ENCODE measurements around the gene TNIP1.

TNIP1 gene

DNA sequence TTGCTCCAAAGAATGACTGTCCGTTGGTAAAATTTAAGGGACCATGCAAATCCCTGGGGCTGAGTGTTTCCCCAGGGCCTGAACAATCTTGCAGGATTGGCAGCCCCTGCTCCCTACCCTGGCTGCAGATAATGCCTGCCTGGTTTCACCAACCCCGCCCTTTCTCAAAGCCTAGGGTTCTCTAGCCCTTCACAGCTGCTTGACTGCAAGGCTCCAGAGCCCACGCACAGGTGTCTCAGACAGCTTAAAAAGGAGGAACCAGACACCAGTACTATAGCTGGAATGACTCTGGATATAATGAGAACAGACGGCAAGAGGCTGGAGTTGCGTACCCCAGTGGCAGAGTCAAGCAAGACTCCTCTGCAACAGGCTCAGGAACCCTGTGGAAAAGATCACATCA is 25.2 kb upstream of the TNIP1 start:
- no peak overlapping the region for H3K4me3 ChIP-seq (replicated peaks; ENCODE audit: low read depth, low read length)
- no peak for DNase-seq (ENCODE audit: low read depth)
- TF ChIP-seq, protein P1, sequence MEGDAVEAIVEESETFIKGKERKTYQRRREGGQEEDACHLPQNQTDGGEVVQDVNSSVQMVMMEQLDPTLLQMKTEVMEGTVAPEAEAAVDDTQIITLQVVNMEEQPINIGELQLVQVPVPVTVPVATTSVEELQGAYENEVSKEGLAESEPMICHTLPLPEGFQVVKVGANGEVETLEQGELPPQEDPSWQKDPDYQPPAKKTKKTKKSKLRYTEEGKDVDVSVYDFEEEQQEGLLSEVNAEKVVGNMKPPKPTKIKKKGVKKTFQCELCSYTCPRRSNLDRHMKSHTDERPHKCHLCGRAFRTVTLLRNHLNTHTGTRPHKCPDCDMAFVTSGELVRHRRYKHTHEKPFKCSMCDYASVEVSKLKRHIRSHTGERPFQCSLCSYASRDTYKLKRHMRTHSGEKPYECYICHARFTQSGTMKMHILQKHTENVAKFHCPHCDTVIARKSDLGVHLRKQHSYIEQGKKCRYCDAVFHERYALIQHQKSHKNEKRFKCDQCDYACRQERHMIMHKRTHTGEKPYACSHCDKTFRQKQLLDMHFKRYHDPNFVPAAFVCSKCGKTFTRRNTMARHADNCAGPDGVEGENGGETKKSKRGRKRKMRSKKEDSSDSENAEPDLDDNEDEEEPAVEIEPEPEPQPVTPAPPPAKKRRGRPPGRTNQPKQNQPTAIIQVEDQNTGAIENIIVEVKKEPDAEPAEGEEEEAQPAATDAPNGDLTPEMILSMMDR (IDR thresholded peaks at IDR 0.05; ENCODE audit: low read length, missing control alignments) = no peak

DNA sequence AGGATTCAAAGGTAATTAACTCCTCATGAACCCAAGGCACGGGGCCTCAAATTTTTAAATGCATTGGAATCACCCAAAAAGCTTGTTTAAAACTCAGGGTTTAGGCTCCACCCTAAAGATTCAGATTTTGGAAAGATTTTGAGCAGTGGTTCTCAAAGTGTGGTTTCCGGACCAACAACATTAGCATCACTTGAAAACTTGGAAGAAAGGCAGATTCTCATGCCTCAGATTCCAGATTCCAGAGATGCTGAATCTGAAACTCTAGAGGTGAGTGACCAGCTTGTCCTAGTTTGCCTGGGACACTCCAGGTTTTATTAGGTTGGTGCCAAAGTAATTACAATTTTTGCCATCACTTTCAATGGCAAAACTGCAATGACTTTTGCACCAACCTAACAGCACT is 24.7 kb upstream of the TNIP1 start:
- TF ChIP-seq, protein P1 (IDR thresholded peaks at IDR 0.05; ENCODE audit: low read length, missing control alignments) = no peak
- no peak overlapping the region for H3K4me3 ChIP-seq (replicated peaks; ENCODE audit: low read depth, low read length)
- DNase-seq (ENCODE audit: low read depth) = no peak

DNA sequence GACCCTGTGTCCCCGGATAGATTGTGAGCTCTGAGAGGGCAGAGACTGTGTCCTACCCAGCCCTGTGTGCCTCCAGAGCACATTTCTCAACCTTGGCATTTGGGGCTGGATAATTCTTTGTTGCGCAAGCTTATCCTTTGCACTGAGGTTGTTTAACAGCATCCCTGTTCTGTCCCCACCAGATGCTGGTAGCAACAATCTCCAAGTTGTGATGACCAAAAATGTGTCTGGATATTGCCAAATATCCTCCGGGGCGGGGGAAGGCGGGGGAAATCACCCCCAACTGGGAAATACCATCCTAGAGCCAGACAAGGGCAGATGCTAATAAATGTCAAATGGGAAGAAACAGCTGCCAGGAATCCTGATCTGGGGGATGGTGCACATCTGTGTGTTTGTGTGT is 24.0 kb upstream of the TNIP1 start:
- TF ChIP-seq, protein P1 (IDR thresholded peaks at IDR 0.05; ENCODE audit: low read length, missing control alignments) = no peak
- peak; percentile 60 for DNase-seq (ENCODE audit: low read depth)
- no peak overlapping the region for H3K4me3 ChIP-seq (replicated peaks; ENCODE audit: low read depth, low read length)

DNA sequence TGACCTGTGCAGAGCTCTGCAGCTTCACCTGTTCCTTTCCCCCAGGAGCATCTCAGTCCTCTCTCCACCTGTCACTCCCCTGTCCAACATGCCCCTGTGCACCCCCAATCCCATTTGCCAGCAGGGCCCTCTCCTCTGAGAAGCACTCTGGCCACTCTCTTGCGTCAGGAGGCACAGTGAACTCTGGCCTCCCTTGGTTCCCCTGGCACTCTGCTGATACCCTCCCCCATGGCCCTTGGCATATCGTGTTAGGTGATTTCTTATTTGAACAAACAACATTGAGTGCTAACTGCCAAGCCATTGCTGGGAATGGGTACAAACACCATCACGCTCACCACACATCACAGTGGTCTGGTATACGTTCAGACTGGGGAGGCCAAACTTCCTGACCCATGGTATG is 20.9 kb upstream of the TNIP1 start:
- TF ChIP-seq, protein P1 (IDR thresholded peaks at IDR 0.05; ENCODE audit: low read length, missing control alignments) = no peak
- DNase-seq (ENCODE audit: low read depth) = no peak
- no peak overlapping the region for H3K4me3 ChIP-seq (replicated peaks; ENCODE audit: low read depth, low read length)

DNA sequence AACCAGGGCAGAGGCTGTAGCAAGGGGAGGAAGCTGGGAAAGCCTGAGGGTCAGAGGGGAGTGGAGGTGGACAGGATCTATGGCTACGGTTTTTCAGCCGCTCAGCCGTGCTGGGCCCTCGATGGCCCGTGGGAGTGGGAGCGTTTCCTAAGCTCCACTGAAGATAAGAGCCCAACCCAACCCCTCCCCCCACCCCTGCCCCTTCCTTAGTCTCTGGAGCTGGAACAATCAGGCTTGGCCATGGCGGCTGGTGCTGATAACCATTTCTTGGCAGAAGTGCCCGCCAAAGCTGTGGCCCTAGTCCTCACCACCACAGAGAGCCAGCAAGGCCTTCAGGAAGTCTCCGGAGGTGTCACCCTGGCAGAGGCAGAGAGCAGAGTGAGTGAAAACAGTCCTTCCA is 20.3 kb upstream of the TNIP1 start:
- DNase-seq (ENCODE audit: low read depth) = no peak
- TF ChIP-seq, protein P1 (IDR thresholded peaks at IDR 0.05; ENCODE audit: low read length, missing control alignments) = no peak
- H3K4me3 ChIP-seq (replicated peaks; ENCODE audit: low read depth, low read length) = no peak overlapping the region

DNA sequence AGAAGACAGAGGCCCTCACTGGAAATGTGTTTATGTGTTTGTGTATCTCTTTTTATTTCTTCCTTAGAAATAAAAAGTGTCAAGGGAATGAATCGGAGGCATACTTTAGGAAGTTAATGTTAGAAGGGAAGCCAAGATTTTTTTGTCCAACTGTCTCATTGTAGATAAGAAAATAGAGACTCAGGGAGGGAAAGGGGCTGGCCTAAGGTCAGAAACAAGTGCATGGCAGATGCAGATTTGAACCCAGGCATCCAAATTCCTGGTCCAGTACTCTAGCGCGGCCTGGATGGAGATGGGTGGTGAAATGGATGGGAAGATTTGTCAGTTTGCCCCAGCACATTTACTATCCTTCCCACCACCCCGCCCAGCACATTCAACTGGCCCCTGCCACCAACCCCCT is 19.8 kb upstream of the TNIP1 start:
- no peak for DNase-seq (ENCODE audit: low read depth)
- no peak overlapping the region for H3K4me3 ChIP-seq (replicated peaks; ENCODE audit: low read depth, low read length)
- TF ChIP-seq, protein P1 (IDR thresholded peaks at IDR 0.05; ENCODE audit: low read length, missing control alignments) = no peak

DNA sequence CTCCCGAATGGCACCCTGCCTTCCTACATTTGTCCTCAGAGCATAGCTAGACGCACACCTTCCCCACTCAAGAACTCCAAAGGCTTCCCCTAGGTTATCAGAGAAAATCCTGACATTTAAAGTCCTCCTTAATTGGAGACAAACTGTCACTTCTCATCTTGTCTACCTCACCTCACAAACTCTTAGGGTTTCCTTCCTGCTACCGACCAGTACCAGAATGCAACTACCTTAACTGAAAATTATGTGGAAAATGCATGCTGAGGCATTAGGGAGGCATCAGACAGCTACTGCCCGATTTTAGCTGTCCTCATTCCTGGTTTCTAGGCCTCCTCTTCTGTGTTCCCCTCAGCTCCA is 17.9 kb upstream of the TNIP1 start:
- no peak overlapping the region for H3K4me3 ChIP-seq (replicated peaks; ENCODE audit: low read depth, low read length)
- TF ChIP-seq, protein P1 (IDR thresholded peaks at IDR 0.05; ENCODE audit: low read length, missing control alignments) = no peak
- DNase-seq (ENCODE audit: low read depth) = no peak

All from fibroblast of pulmonary artery (primary cell).